A673 (cell line): ENCODE results near the gene ZNF865. TPM values are rescaled to one million over a fixed set of nuclear protein-coding genes. Genes with fewer than 3 reads are reported as not detected.

ENCODE experiments used
- BruUV-seq: library from RNA; stranded (reverse); fragments of 400-500 nt; replicated peaks from 2 replicates; lab custom pipeline; 2021; lab: Mats Ljungman, UMichigan
- CTCF ChIA-PET: fragments of 300-600 bp; sonication (Branson Sonifier 250); formaldehyde crosslinking; loops from one replicate; lab custom pipeline; 2022; ENCODE audit warnings: antibody characterized with exemption; lab: Charles Lee
- POLR2A ChIA-PET: fragments of 300-600 bp; sonication (Branson Sonifier 250); formaldehyde crosslinking; loops from one replicate; lab custom pipeline; 2022; ENCODE audit warnings: antibody characterized with exemption; ENCODE audit not compliant: low non-redundant PET; lab: Charles Lee
- DNase-seq: peaks from one replicate; pipeline ENCODE4 v3.0.0-alpha.2; 2015; ENCODE audit warnings: low spot score
- H3K27ac ChIP-seq: fragments of 200-600 bp; sonication (generic); 2 replicates; pipeline ENCODE4 v1.5.1; 2016; ENCODE audit warnings: mixed run types, low read depth, mild to moderate bottlenecking, mixed read lengths, antibody characterized with exemption, low read length; ENCODE audit not compliant: poor library complexity, severe bottlenecking
- H3K27me3 ChIP-seq: fragments of 200-600 bp; sonication (generic); replicated peaks from 2 replicates; pipeline ENCODE4 v1.6.1; 2017; ENCODE audit warnings: mixed run types, low read depth, mild to moderate bottlenecking, mixed read lengths, antibody characterized with exemption, low read length; ENCODE audit not compliant: insufficient read depth, poor library complexity
- H3K36me3 ChIP-seq: fragments of 200-600 bp; sonication (generic); 2 replicates; pipeline ENCODE4 v1.6.1; 2016; ENCODE audit warnings: mixed run types, mild to moderate bottlenecking, mixed read lengths, antibody characterized with exemption, low read length; ENCODE audit not compliant: insufficient read depth, poor library complexity, severe bottlenecking
- H3K4me1 ChIP-seq: fragments of 200-600 bp; sonication (generic); 2 replicates; pipeline ENCODE4 v1.6.1; 2017; ENCODE audit warnings: mixed run types, mild to moderate bottlenecking, mixed read lengths, antibody characterized with exemption, low read length; ENCODE audit not compliant: insufficient read depth, poor library complexity, severe bottlenecking
- H3K4me3 ChIP-seq: fragments of 200-600 bp; sonication (generic); 2 replicates; pipeline ENCODE4 v1.5.1; 2016; ENCODE audit warnings: low read depth, mixed run types, mild to moderate bottlenecking, mixed read lengths, low read length; ENCODE audit not compliant: poor library complexity, severe bottlenecking
- H3K9me3 ChIP-seq: fragments of 200-600 bp; sonication (generic); 2 replicates; pipeline ENCODE4 v1.6.1; 2016; ENCODE audit warnings: mixed run types, low read depth, mild to moderate bottlenecking, mixed read lengths, antibody characterized with exemption, low read length; ENCODE audit not compliant: poor library complexity, severe bottlenecking
- EZH2 ChIP-seq: fragments of 200-600 bp; sonication (generic); IDR thresholded peaks from 2 replicates; pipeline ENCODE4 v1.6.1; 2017; ENCODE audit warnings: borderline replicate concordance, low read depth, mild to moderate bottlenecking, mixed read lengths, antibody characterized with exemption, low read length; ENCODE audit not compliant: poor library complexity, severe bottlenecking
- intact Hi-C: fragments of 100-400 bp; cut with micrococcal nuclease; formaldehyde crosslinking; loops from one replicate; pipeline ENCODE4 v1.10.0; 2022; ENCODE audit not compliant: unreplicated experiment
- total RNA-seq: library from RNA; stranded (reverse); gene quantifications from 2 replicates; pipeline ENCODE4 v1.2.3, GENCODE V29; 2021
- TF ChIP-seq, protein P1 (sequence below): fragments of 300-800, 200-600 bp; sonication (generic); conservative IDR thresholded peaks from 2 replicates; pipeline ENCODE4 v1.5.1; 2017; ENCODE audit warnings: low read depth, mild to moderate bottlenecking, antibody characterized with exemption, low read length, moderate library complexity, mixed read lengths

The ZNF865 gene
- total RNA-seq, 1 experiment from 2014 or later, result 16.1 TPM

DNA sequence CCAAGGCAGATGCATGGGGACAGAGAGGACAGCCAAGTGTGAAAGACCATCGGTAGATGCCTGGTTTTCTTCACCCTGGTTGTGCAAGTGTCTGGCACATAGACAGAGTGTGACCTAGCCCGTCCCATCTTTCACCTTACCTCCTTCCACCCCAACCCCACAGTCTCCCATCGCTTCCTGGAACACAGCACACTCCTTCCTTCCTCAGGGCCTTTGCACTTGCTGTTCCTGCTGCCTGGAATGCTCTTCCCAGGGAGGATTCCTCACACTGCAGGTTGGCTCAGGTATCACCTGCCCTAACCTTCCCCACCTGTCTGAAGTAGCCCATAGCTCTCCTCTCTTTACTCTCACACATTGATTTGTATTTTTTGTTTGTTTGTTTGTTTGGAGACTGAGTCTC is 9.1 kb upstream of the ZNF865 start:
- ChIA-PET POLR2A (no interaction called here), CTCF (no interaction called here)
- TF ChIP-seq, protein P1, sequence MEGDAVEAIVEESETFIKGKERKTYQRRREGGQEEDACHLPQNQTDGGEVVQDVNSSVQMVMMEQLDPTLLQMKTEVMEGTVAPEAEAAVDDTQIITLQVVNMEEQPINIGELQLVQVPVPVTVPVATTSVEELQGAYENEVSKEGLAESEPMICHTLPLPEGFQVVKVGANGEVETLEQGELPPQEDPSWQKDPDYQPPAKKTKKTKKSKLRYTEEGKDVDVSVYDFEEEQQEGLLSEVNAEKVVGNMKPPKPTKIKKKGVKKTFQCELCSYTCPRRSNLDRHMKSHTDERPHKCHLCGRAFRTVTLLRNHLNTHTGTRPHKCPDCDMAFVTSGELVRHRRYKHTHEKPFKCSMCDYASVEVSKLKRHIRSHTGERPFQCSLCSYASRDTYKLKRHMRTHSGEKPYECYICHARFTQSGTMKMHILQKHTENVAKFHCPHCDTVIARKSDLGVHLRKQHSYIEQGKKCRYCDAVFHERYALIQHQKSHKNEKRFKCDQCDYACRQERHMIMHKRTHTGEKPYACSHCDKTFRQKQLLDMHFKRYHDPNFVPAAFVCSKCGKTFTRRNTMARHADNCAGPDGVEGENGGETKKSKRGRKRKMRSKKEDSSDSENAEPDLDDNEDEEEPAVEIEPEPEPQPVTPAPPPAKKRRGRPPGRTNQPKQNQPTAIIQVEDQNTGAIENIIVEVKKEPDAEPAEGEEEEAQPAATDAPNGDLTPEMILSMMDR, result no peak
- TF ChIP-seq EZH2, result no peak
- Histone ChIP-seq H3K4me3 (no peak overlapping the region), H3K27ac (no peak overlapping the region), H3K9me3 (no peaks in the 10 kb centered on the region), H3K36me3 (peaks cover 27% of the 10 kb centered on the region), H3K27me3 (no peaks in the 10 kb centered on the region), H3K4me1 (peaks cover 16% of the 10 kb centered on the region)
- intact Hi-C loops, result no loop called here
- DNase-seq, result no peak
- no TSS peak for BruUV-seq

DNA sequence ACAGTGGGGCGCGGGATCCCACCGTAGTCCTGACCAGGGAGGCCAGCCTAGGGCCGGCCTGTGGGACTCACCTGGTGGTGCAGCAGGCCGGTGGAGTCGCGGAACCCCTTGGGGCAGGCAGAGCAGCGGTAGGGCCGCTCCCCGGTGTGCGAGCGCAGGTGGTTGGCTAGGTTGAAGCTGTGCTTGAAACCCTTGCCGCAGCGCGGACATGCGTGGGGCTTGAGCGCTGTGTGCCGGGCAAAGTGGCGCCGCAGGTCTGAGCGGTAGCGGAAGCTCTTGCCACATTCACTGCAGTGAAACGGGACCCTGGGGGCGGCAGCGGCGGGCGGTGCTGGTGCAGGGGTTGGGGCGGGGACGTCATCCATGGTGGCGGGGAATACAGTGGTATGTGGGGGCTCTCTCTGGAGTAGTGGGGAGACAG is 7.9 kb upstream of the ZNF865 start:
- no peak for TF ChIP-seq EZH2
- TF ChIP-seq, protein P1, result no peak
- no peak for DNase-seq
- ChIA-PET CTCF (no interaction called here), POLR2A (no interaction called here)
- H3K36me3 ChIP-seq, result peaks cover 27% of the 10 kb centered on the region
- BruUV-seq, result no TSS peak
- no peak overlapping the region for H3K4me3 ChIP-seq
- no peaks in the 10 kb centered on the region for H3K9me3 ChIP-seq
- intact Hi-C loops, result no loop called here
- peaks cover 16% of the 10 kb centered on the region for H3K4me1 ChIP-seq
- no peak overlapping the region for H3K27ac ChIP-seq
- no peaks in the 10 kb centered on the region for H3K27me3 ChIP-seq

DNA sequence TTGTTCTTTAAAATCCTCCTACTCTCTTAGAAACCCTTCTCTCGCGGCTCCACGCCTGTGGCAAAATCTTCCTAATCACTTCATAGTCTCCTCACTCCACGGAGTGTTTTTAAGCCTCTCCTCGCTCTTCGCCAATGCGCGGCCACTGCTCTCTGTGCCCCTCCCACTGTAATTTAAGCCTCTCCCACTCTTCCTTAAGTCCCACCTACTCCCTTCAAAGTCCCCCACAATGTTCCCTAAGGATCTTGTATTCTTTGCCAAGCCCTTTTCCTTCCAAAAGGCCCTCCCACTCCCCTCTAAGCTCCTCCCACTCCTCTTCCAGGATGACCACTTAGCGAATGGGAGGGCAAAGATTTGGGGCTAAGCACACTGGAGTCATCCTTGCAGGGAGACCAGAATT is 7.4 kb upstream of the ZNF865 start:
- no TSS peak for BruUV-seq
- ChIA-PET CTCF (no interaction called here), POLR2A (no interaction called here)
- Histone ChIP-seq H3K4me1 (peaks cover 16% of the 10 kb centered on the region), H3K36me3 (peaks cover 27% of the 10 kb centered on the region), H3K4me3 (no peak overlapping the region), H3K27ac (peak overlapping the region; percentile 32), H3K9me3 (no peaks in the 10 kb centered on the region), H3K27me3 (no peaks in the 10 kb centered on the region)
- DNase-seq, result no peak
- TF ChIP-seq, protein P1, result no peak
- TF ChIP-seq EZH2, result no peak
- intact Hi-C loops, result no loop called here
